DMS 273 treated with DMSO at 0.1 percent for 48 hours (cell line): ENCODE results near the gene CDX1.

Source experiments
- DNase-seq: peaks from one replicate; lab custom pipeline; 2025; lab: John Stamatoyannopoulos, UW

Gene CDX1

GRCh38 chr5:150166650-150167511, at the start of gene CDX1:
TSS of gene CDX1 (plus strand) at chr5:150166778. CDS start at chr5:150166877, 99 bp downstream.
- no peak for DNase-seq

- no peak for DNase-seq
Observed at GRCh38 chr5:150117945-150118560, 48.5 kb upstream of the CDX1 start.

DNA sequence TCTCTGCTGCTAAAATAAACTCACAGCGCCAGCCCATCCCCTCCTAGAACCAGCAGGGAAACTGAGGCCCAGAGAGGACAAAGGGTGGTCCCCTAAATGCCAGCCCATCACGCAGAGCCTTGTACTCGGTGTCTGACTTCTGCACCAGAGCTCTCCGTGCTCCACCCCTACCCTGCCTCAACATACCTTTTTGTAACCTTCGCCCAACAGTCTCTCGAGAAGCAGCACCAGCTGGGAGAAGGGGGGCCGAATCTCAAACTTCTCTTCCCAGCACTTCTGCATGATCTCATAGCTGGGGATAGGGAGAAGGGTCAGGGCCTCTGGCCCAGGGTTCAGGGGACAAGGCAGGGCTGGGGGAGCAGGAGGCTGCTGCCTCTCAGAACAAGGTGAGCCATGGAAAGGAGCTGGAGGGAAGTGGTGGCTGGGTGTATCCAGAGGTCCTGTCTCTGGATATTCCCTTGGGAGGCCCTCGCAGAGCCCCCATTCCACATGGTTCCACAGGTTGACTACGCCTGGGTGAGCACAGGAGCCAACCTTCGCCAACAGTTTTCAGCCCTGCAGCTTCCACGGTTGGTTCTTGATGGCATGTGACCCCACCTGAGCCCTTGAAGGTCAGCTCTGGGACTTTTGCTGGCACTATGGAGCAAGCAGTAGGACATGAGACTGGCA, 47.9 kb upstream of the CDX1 start:
- DNase-seq = no peak

GRCh38 chr5:150119421-150120061, 47.0 kb upstream of the CDX1 start:
- DNase-seq = no peak

DNA sequence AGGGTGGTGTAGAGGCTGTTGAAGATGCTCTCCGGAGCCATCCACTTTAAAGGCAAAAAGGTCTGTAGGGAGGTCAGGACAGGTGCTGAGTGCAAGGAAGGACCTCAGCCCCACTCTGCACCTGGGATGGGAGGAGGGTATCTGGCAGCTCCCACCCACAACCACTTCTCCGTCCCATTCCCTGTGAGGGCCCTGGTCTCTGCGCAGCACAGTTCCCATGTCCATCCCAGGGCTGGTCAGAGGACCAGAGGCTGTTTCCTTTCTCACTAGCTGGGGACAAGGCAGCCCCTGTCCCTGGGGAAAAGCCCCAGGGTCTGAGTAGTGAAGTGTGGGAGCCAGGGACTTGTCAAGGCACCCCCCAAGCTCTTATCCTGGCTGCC, 46.5 kb upstream of the CDX1 start:
- no peak for DNase-seq

- no peak for DNase-seq
Observed at GRCh38 chr5:150120617-150121447, 45.7 kb upstream of the CDX1 start.

- DNase-seq = no peak
Observed at GRCh38 chr5:150121448-150122157, 45.0 kb upstream of the CDX1 start.

DNA sequence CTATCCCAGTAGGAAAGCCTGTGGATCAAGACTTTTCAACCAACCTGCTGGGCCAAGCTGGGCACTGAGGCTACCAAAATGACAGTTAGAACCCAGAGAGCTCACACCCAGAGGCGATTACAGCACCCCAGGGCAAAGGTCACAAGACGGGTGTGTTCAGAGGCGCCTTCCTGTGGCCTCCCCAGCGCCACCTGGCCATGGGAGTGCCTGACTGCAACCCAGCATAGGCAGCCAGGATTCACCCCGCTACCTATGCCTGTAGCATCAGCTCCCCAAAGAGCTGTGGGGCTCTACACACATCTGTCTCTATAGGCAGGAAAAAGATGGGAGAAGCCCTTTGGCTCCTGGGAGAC, 44.4 kb upstream of the CDX1 start:
- DNase-seq = no peak

- DNase-seq = no peak
Observed at GRCh38 chr5:150122536-150123481, 43.8 kb upstream of the CDX1 start.

- no peak for DNase-seq
Observed at GRCh38 chr5:150123542-150123941, 43.0 kb upstream of the CDX1 start.

- no peak for DNase-seq
Observed at GRCh38 chr5:150124111-150124557, 42.4 kb upstream of the CDX1 start.

DNA sequence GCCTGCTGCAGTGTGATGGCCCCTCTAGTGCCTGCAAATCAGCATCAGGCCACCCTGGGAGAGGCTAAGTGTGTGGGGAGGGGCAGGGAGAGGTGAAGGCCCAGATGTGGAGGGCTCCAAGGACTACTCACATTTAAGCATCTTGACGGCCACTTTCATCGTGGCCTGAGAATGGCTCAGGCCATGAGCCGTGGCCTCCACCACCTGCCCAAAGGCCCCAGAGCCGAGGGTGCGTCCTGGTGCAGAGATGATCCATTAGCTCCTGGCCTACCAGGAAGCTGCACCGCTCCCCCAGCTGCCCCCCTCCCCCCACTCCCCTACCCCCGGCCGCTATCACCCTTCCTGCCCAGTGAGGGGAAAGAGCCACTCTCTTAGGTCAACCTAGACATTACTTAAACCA, 42.0 kb upstream of the CDX1 start:
- DNase-seq = no peak

- no peak for DNase-seq
Observed at GRCh38 chr5:150125334-150125733, 41.2 kb upstream of the CDX1 start.

GRCh38 chr5:150126199-150126920, 40.2 kb upstream of the CDX1 start:
- DNase-seq = no peak

- no peak for DNase-seq
Observed at GRCh38 chr5:150126921-150127265, 39.7 kb upstream of the CDX1 start.

GRCh38 chr5:150129454-150129812, 37.1 kb upstream of the CDX1 start:
- DNase-seq = no peak

- peak; percentile 39 for DNase-seq
Observed at GRCh38 chr5:150129813-150130492, 36.6 kb upstream of the CDX1 start.

DNA sequence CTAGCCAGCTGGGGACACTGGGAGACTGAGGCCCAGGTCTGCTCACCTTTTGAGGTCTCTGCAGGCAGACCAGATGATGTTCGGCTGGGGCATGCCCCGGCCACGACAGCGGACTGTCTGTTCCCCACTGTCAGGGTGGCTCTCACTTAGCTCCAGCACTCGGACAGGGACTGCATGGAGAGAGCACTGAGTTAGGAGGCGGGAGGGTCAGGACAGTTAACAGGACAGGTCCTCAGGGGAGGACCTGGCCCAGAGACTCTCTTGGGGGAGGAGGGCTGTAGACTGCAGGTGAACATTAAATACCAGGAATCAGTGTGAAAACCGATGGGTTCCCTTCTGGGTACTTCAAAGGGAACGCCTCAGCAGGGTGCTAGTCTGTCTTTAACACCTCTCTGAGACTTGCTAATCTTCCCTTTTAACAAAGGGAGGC, 36.1 kb upstream of the CDX1 start:
- DNase-seq = no peak

DNA sequence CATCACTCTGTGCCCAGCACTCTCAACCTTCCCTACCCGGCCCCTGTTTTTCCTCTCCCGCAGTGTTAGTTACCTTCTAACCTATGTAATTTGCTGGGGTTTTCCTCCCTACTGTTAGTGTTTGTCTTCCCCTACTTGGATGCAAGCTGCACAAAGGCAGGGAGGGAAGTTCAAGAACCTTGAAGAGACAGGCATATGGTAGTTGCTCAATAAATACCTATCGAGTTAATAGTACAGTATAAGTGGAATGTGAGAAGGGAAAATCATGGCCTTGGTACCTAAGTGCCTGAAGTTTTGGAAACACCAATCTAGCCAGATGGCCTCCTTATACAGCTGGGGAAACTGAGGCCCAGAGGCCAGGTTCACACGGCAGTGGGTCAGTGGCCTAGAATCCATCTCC, 35.1 kb upstream of the CDX1 start:
- DNase-seq = no peak
